BJ (cell line): ENCODE results near the gene ANKRD35. TPM values are rescaled to one million over a fixed set of nuclear protein-coding genes. Genes with fewer than 3 reads are reported as not detected.

Source experiments
- CTCF ChIA-PET: fragments of 350-600 bp; formaldehyde crosslinking; extraction: SDS; loops from one replicate; lab custom pipeline; 2021; ENCODE audit warnings: antibody characterized with exemption, inconsistent platforms; lab: Yijun Ruan, JAX
- POLR2A ChIA-PET: fragments of 300-600 bp; sonication (Branson Sonifier 250); formaldehyde crosslinking; extraction: SDS; loops from one replicate; lab custom pipeline; 2021; ENCODE audit warnings: antibody characterized with exemption; lab: Charles Lee
- DNase-seq: peaks from one replicate; pipeline ENCODE4 v3.0.0-alpha.2; 2011; ENCODE audit warnings: low read depth
- H3K27me3 ChIP-seq: 2 replicates; pipeline ENCODE4 v1.6.0; 2011; ENCODE audit warnings: low read length; ENCODE audit not compliant: control insufficient read depth, insufficient read depth
- H3K36me3 ChIP-seq: 2 replicates; pipeline ENCODE4 v1.5.1; 2011; ENCODE audit warnings: low read length; ENCODE audit not compliant: control insufficient read depth, insufficient read depth
- H3K4me3 ChIP-seq: 2 replicates; pipeline ENCODE4 v1.5.1; 2011; ENCODE audit warnings: low read depth, mild to moderate bottlenecking, control low read depth, low read length
- CTCF ChIP-seq: IDR thresholded peaks from 2 replicates; pipeline ENCODE4 v1.5.1; 2011; ENCODE audit warnings: low read depth, mild to moderate bottlenecking, control low read depth, inconsistent platforms, low read length, moderate library complexity; ENCODE audit not compliant: insufficient read depth
- polyA plus RNA-seq: library from polyadenylated mRNA; depleted of rRNA; stranded (reverse); fragments of >200 nt; gene quantifications from 2 replicates; pipeline ENCODE4 v1.2.3, GENCODE V29; 2011

ANKRD35 gene
- polyA plus RNA-seq, 1 experiment = 1.5 TPM

GRCh38 chr1:145857170-145857569, 28.5 kb downstream of the ANKRD35 start:
- DNase-seq = no peak
- Histone ChIP-seq H3K4me3 (no peak overlapping the region), H3K36me3 (peaks cover 20% of the 10 kb centered on the region), H3K27me3 (no peaks in the 10 kb centered on the region)
- no peak for TF ChIP-seq CTCF
- CTCF ChIA-PET = interaction anchor here (0.7 to 10.2 kb wide), 4 partner anchors 11 to 101 kb away, joined by 3 to 179 read pairs (median 14); partner anchors contain the start of genes LIX1L and NUDT17
- POLR2A ChIA-PET = no interaction called here

GRCh38 chr1:145855426-145855948, 30.2 kb downstream of the ANKRD35 start:
- POLR2A ChIA-PET = no interaction called here
- CTCF ChIA-PET = interaction anchor here (10.2 kb wide), 1 partner anchor 9 kb away, joined by 179 read pairs; the partner anchor contains the start of gene NUDT17
- peaks cover 25% of the 10 kb centered on the region for H3K36me3 ChIP-seq

GRCh38 chr1:145849356-145850160, 36.1 kb downstream of the ANKRD35 start:
- peak; percentile 44 for TF ChIP-seq CTCF
- DNase-seq = peak; percentile 36
- ChIA-PET POLR2A (interaction anchor here (0.6 to 1.0 kb wide), 2 partner anchors 9 to 24 kb away, joined by 3 read pairs; partner anchors contain the start of gene PIAS3), CTCF (interaction anchor here (0.5 to 11.1 kb wide), 9 partner anchors 10 to 165 kb away, joined by 3 to 179 read pairs (median 7); partner anchors contain the start of genes ITGA10, PIAS3, POLR3C and RNF115)
- H3K4me3 ChIP-seq = no peak overlapping the region
- H3K27me3 ChIP-seq = no peaks in the 10 kb centered on the region
- peaks cover 26% of the 10 kb centered on the region for H3K36me3 ChIP-seq

More at GRCh38 chr1:145855426-145855948, 30.2 kb downstream of the ANKRD35 start:
- DNase-seq = no peak
- peak; percentile 16; the same call in 1 of the 2 replicates for TF ChIP-seq CTCF
- no peaks in the 10 kb centered on the region for H3K27me3 ChIP-seq
- no peak overlapping the region for H3K4me3 ChIP-seq

GRCh38 chr1:145847827-145848226, 37.8 kb downstream of the ANKRD35 start:
- POLR2A ChIA-PET = no interaction called here
- TF ChIP-seq CTCF = no peak
- CTCF ChIA-PET = interaction anchor here (0.6 to 11.1 kb wide), 10 partner anchors 12 to 163 kb away, joined by 3 to 179 read pairs (median 8); partner anchors contain the start of genes ITGA10, PIAS3 and RBM8A
- Histone ChIP-seq H3K27me3 (no peaks in the 10 kb centered on the region), H3K4me3 (no peak overlapping the region), H3K36me3 (peaks cover 20% of the 10 kb centered on the region)
- no peak for DNase-seq

- no peak for DNase-seq
- POLR2A ChIA-PET = no interaction called here
- H3K4me3 ChIP-seq = peak overlapping the region; percentile 60
- CTCF ChIA-PET = interaction anchor here (0.9 to 11.1 kb wide), 25 partner anchors 13 to 176 kb away, joined by 3 to 179 read pairs (median 11); partner anchors contain the start of genes ANKRD35, HJV, ITGA10 and LIX1L
- peaks cover 21% of the 10 kb centered on the region for H3K36me3 ChIP-seq
- no peaks in the 10 kb centered on the region for H3K27me3 ChIP-seq
- TF ChIP-seq CTCF = peak; percentile 69
These were observed 39.5 kb downstream of the ANKRD35 start for GRCh38 chr1:145846201-145846612.
